CD4-positive, CD25-positive, alpha-beta regulatory T cell (primary cell): ENCODE data around the gene BBS1. TPM values are rescaled to one million over a fixed set of nuclear protein-coding genes. Genes with fewer than 3 reads are reported as not detected.

Source experiments
- ATAC-seq, 2 donors: fragments of 150-1000 bp; cut with Tn5 transposase; one replicate each; pipeline ENCODE4 v1.10.0; 2021; ENCODE audit warnings: low read depth in 2 of 2, moderate number of reproducible peaks in 2 of 2, moderate library complexity in 1 of 2
- DNase-seq, 3 donors: peaks; one replicate each; pipeline versions ENCODE4 v3.0.0 to v3.0.0-alpha.2; 2012 to 2022; ENCODE audit warnings: mixed read lengths in 1 of 3
- H3K27ac ChIP-seq: one replicate; pipeline ENCODE4 v1.7.0; 2013; ENCODE audit warnings: mild to moderate bottlenecking, low read length; ENCODE audit not compliant: insufficient read depth, poor library complexity, severe bottlenecking
- H3K27me3 ChIP-seq: one replicate; pipeline ENCODE4 v1.7.0; 2013; ENCODE audit warnings: low read length; ENCODE audit not compliant: control insufficient read depth, insufficient read depth
- H3K36me3 ChIP-seq: one replicate; pipeline ENCODE4 v1.7.0; 2013; ENCODE audit warnings: mild to moderate bottlenecking, low read length, moderate library complexity; ENCODE audit not compliant: control insufficient read depth, insufficient read depth
- H3K4me1 ChIP-seq: 2 replicates; pipeline ENCODE4 v1.7.0; 2013; ENCODE audit warnings: mild to moderate bottlenecking, low read length; ENCODE audit not compliant: insufficient read depth, control insufficient read depth, poor library complexity, severe bottlenecking
- H3K4me3 ChIP-seq: one replicate; pipeline ENCODE4 v1.7.0; 2013; ENCODE audit warnings: low read depth, mild to moderate bottlenecking, low read length, moderate library complexity
- H3K9me3 ChIP-seq, 2 experiments: 1 replicate in 1 of 2; 2 replicates in 1 of 2; pipeline ENCODE4 v1.7.0; 2013; ENCODE audit warnings: low read length in 2 of 2, mild to moderate bottlenecking in 1 of 2, moderate library complexity in 1 of 2; ENCODE audit not compliant: control insufficient read depth in 2 of 2
- H3K27ac Mint-ChIP-seq, 3 donors: one replicate each; pipeline ENCODE4 v1.8.0; 2020 to 2022; ENCODE audit warnings: mild to moderate bottlenecking in 3 of 3, mixed read lengths in 3 of 3, moderate library complexity in 2 of 3
- H3K27me3 Mint-ChIP-seq: one replicate; pipeline ENCODE4 v1.8.0; 2022; ENCODE audit warnings: mild to moderate bottlenecking, mixed read lengths
- H3K36me3 Mint-ChIP-seq: one replicate; pipeline ENCODE4 v1.8.0; 2020; ENCODE audit warnings: mixed read lengths
- H3K4me1 Mint-ChIP-seq, 4 donors: one replicate each; pipeline ENCODE4 v1.8.0; 2020 to 2022; ENCODE audit warnings: mixed read lengths in 4 of 4, mild to moderate bottlenecking in 1 of 4
- H3K4me3 Mint-ChIP-seq, 4 donors: one replicate each; pipeline ENCODE4 v1.8.0; 2020 to 2022; ENCODE audit warnings: mild to moderate bottlenecking in 4 of 4, mixed read lengths in 4 of 4, moderate library complexity in 3 of 4
- H3K9me3 Mint-ChIP-seq, 7 donors: one replicate each; pipeline ENCODE4 v1.8.0; 2020 to 2022; ENCODE audit warnings: mixed read lengths in 7 of 7, mild to moderate bottlenecking in 3 of 7, moderate library complexity in 2 of 7
- polyA plus RNA-seq, 4 donors: library from polyadenylated mRNA; unstranded; fragments of 300-500 nt; fragmentation: Illumina TruSeq; gene quantifications; one replicate each; pipeline ENCODE4 v1.2.3, GENCODE V29; 2021
- total RNA-seq: library from RNA; stranded (reverse); gene quantifications from one replicate; pipeline ENCODE4 v1.2.3, GENCODE V29; 2022

BBS1 gene
- total and polyA plus RNA-seq, 5 donors from 2014 or later: 5.6 to 16.4 (median 7.3) TPM

DNA sequence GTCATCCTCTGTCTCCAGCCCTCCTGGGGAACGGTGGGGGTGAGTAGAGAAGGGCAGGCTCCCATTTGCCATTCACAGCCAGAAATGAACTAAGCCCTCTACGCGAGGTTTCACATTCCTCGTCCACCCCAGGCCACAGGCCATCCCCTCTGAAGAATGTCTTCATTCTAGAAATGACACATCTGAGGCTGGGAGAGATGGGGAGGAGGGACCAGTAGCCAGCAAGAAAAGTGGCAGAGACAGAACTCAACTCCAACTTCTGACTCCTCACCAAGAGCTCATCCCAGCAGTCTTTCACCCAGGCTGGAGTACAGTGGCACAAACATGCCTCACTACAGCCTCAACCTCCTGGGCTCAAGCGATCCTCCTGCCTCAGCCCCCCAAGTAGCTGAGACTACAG lies 54.5 kb downstream of the BBS1 start:
- no peak overlapping the region for H3K27ac Mint-ChIP-seq

DNA sequence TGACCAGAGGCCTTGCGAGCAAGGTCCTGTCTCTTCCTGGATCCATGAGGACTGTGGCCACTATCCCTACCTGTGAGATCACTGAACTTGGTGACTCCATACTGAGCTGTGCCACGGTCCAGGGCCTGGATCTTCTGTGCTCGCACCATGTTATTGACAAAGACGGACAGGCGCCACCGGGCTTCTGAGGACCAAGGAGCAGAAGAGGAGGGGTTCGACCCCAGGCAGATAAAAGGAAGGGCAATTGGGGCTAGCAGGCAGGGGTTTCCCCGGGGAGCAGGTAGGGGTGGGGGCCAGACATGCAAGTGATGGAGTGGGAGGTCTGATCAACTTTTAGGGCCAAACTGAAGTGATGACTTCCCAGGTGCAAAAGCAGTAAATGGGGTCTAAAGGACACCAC lies 55.8 kb downstream of the BBS1 start:
- peaks cover 0 to 13% (median 1%) of the 10 kb centered on the region in 4 donors for H3K4me1 Mint-ChIP-seq
- no peaks in the 10 kb centered on the region for H3K36me3 ChIP-seq
- DNase-seq (no peak), ATAC-seq (no peak)
- H3K9me3 Mint-ChIP-seq: peaks cover 0 to 3% (median 0%) of the 10 kb centered on the region in 7 donors
- peak overlapping the region in 1 of 3 donors; percentile 42 for H3K27ac Mint-ChIP-seq
- no peaks in the 10 kb centered on the region for H3K9me3 ChIP-seq
- peaks cover 12% of the 10 kb centered on the region for H3K4me1 ChIP-seq
- H3K27me3 Mint-ChIP-seq: peaks cover 6% of the 10 kb centered on the region
- H3K27ac ChIP-seq: no peak overlapping the region
- no peaks in the 10 kb centered on the region for H3K36me3 Mint-ChIP-seq
- H3K27me3 ChIP-seq: no peaks in the 10 kb centered on the region
- H3K4me3 Mint-ChIP-seq: peak overlapping the region; percentile 8 to 90 (median 49)
- H3K4me3 ChIP-seq: no peak overlapping the region

More for the DNA sequence above, 54.5 kb downstream of the BBS1 start:
- no peaks in the 10 kb centered on the region for H3K36me3 ChIP-seq
- Mint-ChIP-seq H3K4me1 (peaks cover 0 to 13% (median 1%) of the 10 kb centered on the region in 4 donors), H3K27me3 (peaks cover 6% of the 10 kb centered on the region), H3K36me3 (no peaks in the 10 kb centered on the region), H3K4me3 (no peak overlapping the region), H3K9me3 (peaks cover 0 to 3% (median 0%) of the 10 kb centered on the region in 7 donors)
- no peak overlapping the region for H3K4me3 ChIP-seq
- no peaks in the 10 kb centered on the region for H3K27me3 ChIP-seq
- peaks cover 12% of the 10 kb centered on the region for H3K4me1 ChIP-seq
- H3K27ac ChIP-seq: no peak overlapping the region
- H3K9me3 ChIP-seq: no peaks in the 10 kb centered on the region
- no peak for DNase-seq
- no peak for ATAC-seq

DNA sequence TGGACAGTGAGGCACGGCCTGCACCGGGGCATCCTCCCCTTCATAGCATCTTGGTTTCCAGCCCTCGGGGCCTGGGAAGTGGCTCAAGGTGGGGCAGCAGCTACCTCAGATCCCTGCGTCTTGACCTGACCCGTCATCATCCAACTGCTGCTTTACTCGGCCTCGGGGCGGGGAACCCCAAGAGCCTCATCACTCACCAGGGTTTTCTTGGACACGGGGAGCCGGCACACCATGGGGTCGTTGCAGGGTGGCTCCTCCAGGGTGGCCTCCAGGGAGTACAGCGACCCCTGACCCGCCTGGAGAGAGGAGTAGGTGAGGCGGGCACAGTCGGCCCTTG lies 57.3 kb downstream of the BBS1 start:
- peak overlapping the region in 3 of 4 donors; percentile 65 to 76 (median 74) for H3K4me3 Mint-ChIP-seq
- Histone ChIP-seq H3K36me3 (no peaks in the 10 kb centered on the region), H3K4me1 (peaks cover 12% of the 10 kb centered on the region), H3K9me3 (no peaks in the 10 kb centered on the region), H3K4me3 (no peak overlapping the region), H3K27ac (no peak overlapping the region), H3K27me3 (no peaks in the 10 kb centered on the region)
- no peak overlapping the region for H3K27ac Mint-ChIP-seq
- DNase-seq (no peak), ATAC-seq (no peak)
- peaks cover 0 to 13% (median 1%) of the 10 kb centered on the region in 4 donors for H3K4me1 Mint-ChIP-seq
- no peaks in the 10 kb centered on the region for H3K36me3 Mint-ChIP-seq
- peaks cover 9% of the 10 kb centered on the region for H3K27me3 Mint-ChIP-seq
- H3K9me3 Mint-ChIP-seq: peaks cover 0 to 3% (median 0%) of the 10 kb centered on the region in 7 donors

DNA sequence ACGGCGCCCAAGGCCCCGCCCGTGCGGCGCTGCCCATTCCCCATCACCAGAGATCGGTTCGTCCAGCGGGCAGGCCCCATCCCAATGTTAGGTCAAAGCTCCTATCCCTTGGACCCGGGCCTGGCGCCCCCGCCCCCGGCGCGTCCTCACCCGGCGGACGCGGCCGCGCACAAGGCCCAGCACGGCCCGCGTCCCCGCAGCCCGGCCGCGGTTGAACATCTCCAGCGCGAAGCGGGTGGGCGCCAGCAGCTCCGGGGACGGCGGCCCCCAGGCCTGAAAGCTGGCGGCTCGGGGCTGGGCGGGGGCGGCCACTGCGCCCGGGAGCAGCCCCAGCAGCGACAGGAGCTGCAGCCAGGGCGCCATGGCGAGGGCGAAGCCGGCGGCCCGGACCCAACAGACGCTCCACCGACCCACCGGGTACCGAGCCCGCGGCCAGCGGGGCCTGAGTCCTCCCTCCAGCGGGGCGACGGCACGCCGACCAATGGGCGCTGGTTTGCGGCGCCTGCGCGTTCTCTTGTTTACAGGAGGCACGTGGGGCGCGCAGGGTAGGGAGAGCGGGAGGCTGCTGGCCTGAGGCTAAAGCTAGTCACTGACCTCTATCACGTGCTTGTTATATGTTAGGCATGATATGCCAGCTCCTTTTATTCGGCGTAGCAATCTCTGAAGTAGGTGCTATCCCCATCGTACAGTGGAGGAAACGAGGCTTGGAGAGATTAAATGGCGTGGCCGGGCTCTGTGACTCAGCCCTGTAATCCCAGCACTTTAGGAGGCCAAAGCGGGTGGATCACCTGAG lies 57.9 kb downstream of the BBS1 start, which contains the start of gene CTSF:
Gene CTSF, minus strand, starts transcription at position 483 of the 793 bp plus-strand sequence. Its CDS starts 120 bp downstream, at position 363.
- peak within 1 kb of the TSS; percentile 49 to 80 (median 76) for H3K4me3 Mint-ChIP-seq
- no peaks in the 10 kb centered on the region for H3K36me3 Mint-ChIP-seq
- H3K27ac Mint-ChIP-seq: peak within 1 kb of the TSS in 2 of 3 donors; percentile 54 to 75
- peak; percentile 49 to 61 (median 53) for DNase-seq
- peaks cover 0 to 13% (median 1%) of the 10 kb centered on the region in 4 donors for H3K4me1 Mint-ChIP-seq
- Histone ChIP-seq H3K27me3 (no peaks in the 10 kb centered on the region), H3K36me3 (no peaks in the 10 kb centered on the region), H3K9me3 (no peaks in the 10 kb centered on the region), H3K27ac (no peak within 1 kb of the TSS), H3K4me3 (peak within 1 kb of the TSS; percentile 62), H3K4me1 (peaks cover 12% of the 10 kb centered on the region)
- peaks cover 15% of the 10 kb centered on the region for H3K27me3 Mint-ChIP-seq
- H3K9me3 Mint-ChIP-seq: peaks cover 0 to 3% (median 0%) of the 10 kb centered on the region in 7 donors
- ATAC-seq: peak; percentile 68 to 80

DNA sequence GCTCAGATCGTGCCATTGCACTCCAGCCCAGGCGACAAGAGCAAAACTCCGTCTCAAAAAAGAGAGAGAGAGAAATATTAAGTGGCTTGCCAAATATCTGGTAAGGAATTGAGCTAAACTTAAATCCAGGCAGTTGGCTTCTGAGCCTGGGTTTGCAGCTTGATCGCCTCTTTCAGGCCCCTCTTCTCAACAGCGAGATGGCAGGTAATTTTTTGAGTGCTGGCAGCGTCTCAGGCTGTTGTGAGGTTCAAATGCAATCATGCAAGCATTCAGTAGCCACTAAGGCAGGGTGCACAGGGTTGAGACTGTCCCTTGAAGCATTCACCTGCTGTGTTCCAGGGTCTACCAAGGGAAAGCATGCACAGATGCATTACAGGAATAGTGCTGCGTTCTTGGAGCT lies 58.6 kb downstream of the BBS1 start:
- DNase-seq (no peak), ATAC-seq (no peak)
- H3K36me3 Mint-ChIP-seq: no peaks in the 10 kb centered on the region
- no peaks in the 10 kb centered on the region for H3K36me3 ChIP-seq
- H3K4me3 ChIP-seq: no peak overlapping the region
- H3K27ac ChIP-seq: no peak overlapping the region
- peaks cover 12% of the 10 kb centered on the region for H3K4me1 ChIP-seq
- no peak overlapping the region for H3K27ac Mint-ChIP-seq
- H3K27me3 ChIP-seq: no peaks in the 10 kb centered on the region
- H3K4me1 Mint-ChIP-seq: peaks cover 0 to 13% (median 1%) of the 10 kb centered on the region in 4 donors
- H3K4me3 Mint-ChIP-seq: peak overlapping the region in 1 of 4 donors; percentile 80
- H3K9me3 Mint-ChIP-seq: peaks cover 0 to 3% (median 0%) of the 10 kb centered on the region in 7 donors
- H3K9me3 ChIP-seq: no peaks in the 10 kb centered on the region
- peaks cover 19% of the 10 kb centered on the region for H3K27me3 Mint-ChIP-seq

DNA sequence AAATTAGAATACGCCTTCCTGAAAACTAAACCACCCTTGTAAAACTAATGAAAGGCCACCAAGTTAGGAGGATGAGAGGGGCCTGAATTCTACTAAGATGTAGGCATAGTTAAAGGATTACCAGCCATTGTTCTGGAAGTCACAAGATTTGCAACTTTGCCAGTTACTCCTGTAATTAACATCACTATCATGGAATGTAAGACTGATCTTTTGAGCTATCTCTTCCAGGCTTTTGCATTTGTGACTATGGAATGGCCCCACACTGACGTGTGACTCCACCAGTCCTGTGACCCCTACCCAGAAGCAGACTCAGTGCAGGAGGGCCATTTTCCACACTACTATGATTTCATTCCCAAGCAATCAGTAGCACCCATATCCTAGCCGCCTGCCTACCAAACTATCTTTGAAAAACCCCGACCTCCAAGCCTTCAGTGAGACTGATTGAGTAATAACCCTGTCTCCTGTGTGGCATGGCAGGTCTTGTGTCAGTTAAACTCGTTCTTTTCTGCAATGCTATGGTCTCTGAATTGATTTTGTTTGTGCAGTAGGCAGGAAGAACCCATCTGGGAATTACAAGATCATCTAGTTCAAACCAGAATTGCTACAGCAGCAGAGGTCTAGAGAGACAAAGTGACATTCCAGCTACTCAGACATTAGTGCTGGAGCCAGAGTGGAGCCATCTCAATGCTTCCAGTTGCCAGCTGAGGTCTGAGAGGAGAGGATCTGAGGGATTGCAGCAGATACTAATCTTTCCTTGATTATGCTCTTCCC lies 59.8 kb downstream of the BBS1 start:
- ATAC-seq: no peak
- H3K27ac Mint-ChIP-seq: peak overlapping the region in 1 of 3 donors; percentile 23
- H3K4me1 Mint-ChIP-seq: peaks cover 0 to 13% (median 1%) of the 10 kb centered on the region in 4 donors
- H3K4me3 Mint-ChIP-seq: peak overlapping the region in 3 of 4 donors; percentile 5 to 50 (median 20)
- H3K36me3 Mint-ChIP-seq: no peaks in the 10 kb centered on the region
- Histone ChIP-seq H3K4me3 (no peak overlapping the region), H3K9me3 (no peaks in the 10 kb centered on the region), H3K27me3 (no peaks in the 10 kb centered on the region), H3K36me3 (no peaks in the 10 kb centered on the region), H3K4me1 (peaks cover 12% of the 10 kb centered on the region), H3K27ac (no peak overlapping the region)
- peaks cover 0 to 3% (median 0%) of the 10 kb centered on the region in 7 donors for H3K9me3 Mint-ChIP-seq
- H3K27me3 Mint-ChIP-seq: peaks cover 31% of the 10 kb centered on the region
- no peak for DNase-seq

DNA sequence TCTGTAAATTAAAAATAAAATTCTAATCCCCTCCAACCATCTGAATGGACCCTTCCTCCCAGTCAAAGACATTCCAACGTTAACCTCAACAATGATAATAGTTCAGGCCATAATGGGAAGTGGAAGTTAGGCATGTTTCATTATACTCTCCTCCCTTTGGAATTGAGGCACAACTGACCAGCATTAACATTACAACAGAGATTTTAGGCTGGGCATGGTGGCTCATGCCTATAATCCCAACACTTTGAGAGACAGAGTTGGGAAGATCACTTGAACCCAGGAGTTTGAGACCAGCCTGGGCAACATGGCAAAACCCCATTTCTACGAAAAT lies 60.4 kb downstream of the BBS1 start:
- no peak for DNase-seq
- H3K27me3 Mint-ChIP-seq: peaks cover 37% of the 10 kb centered on the region

More for the DNA sequence above, 60.4 kb downstream of the BBS1 start:
- H3K9me3 Mint-ChIP-seq: peaks cover 0 to 4% (median 0%) of the 10 kb centered on the region in 7 donors
- Histone ChIP-seq H3K4me1 (peaks cover 12% of the 10 kb centered on the region), H3K9me3 (no peaks in the 10 kb centered on the region), H3K27me3 (no peaks in the 10 kb centered on the region), H3K36me3 (no peaks in the 10 kb centered on the region), H3K27ac (no peak overlapping the region), H3K4me3 (no peak overlapping the region)
- ATAC-seq: no peak
- no peaks in the 10 kb centered on the region for H3K36me3 Mint-ChIP-seq
- H3K4me3 Mint-ChIP-seq: no peak overlapping the region
- H3K4me1 Mint-ChIP-seq: peaks cover 0 to 13% (median 1%) of the 10 kb centered on the region in 4 donors
- peak overlapping the region in 1 of 3 donors; percentile 23 for H3K27ac Mint-ChIP-seq
